HG03045 (cell line): Measurements from ENCODE around the gene SLC2A6.

ENCODE experiments used
- ATAC-seq: cut with Tn5 transposase; IDR thresholded peaks from one replicate; pipeline ENCODE4 v1.9.1; 2021; ENCODE audit warnings: mild to moderate bottlenecking, moderate library complexity; ENCODE audit not compliant: unreplicated experiment

The SLC2A6 gene

GRCh38 chr9:133515615-133516255, 36.8 kb upstream of the SLC2A6 start:
- ATAC-seq, result no peak

- no peak for ATAC-seq
These were observed 36.3 kb upstream of the SLC2A6 start for GRCh38 chr9:133515240-133515610.

- no peak for ATAC-seq
These were observed 35.8 kb upstream of the SLC2A6 start for GRCh38 chr9:133514460-133515239.

- no peak for ATAC-seq
These were observed 34.6 kb upstream of the SLC2A6 start for GRCh38 chr9:133513214-133514100.

GRCh38 chr9:133512253-133513213, 33.6 kb upstream of the SLC2A6 start:
- ATAC-seq, result no peak

GRCh38 chr9:133511607-133512006, 32.7 kb upstream of the SLC2A6 start:
- ATAC-seq, result no peak

GRCh38 chr9:133510926-133511505, 32.1 kb upstream of the SLC2A6 start:
- no peak for ATAC-seq

- ATAC-seq, result no peak
These were observed 30.5 kb upstream of the SLC2A6 start for GRCh38 chr9:133509179-133510083.

GRCh38 chr9:133508046-133508445, 29.1 kb upstream of the SLC2A6 start:
- no peak for ATAC-seq

- ATAC-seq, result no peak
These were observed 28.5 kb upstream of the SLC2A6 start for GRCh38 chr9:133507246-133507965.

GRCh38 chr9:133506653-133507038, 27.7 kb upstream of the SLC2A6 start:
- ATAC-seq, result no peak

GRCh38 chr9:133505901-133506652, 27.2 kb upstream of the SLC2A6 start:
- no peak for ATAC-seq

- no peak for ATAC-seq
These were observed 26.4 kb upstream of the SLC2A6 start for GRCh38 chr9:133505186-133505830.

GRCh38 chr9:133502112-133502511, 23.2 kb upstream of the SLC2A6 start:
- no peak for ATAC-seq

- ATAC-seq, result no peak
These were observed 21.0 kb upstream of the SLC2A6 start for GRCh38 chr9:133499892-133500270.

GRCh38 chr9:133499132-133499891, 20.4 kb upstream of the SLC2A6 start:
- ATAC-seq, result no peak
